ENCODE data around the gene GPR156. TPM values are rescaled to one million over a fixed set of nuclear protein-coding genes. Genes with fewer than 3 reads are reported as not detected.
A peak's percentile ranks its signal among the peaks of the same experiment; 100 is the strongest.

Gene GPR156
- total and polyA plus RNA-seq, 9 of the 15 experiments (the other 6 are each of a cell fraction or from before 2014, with no cell fraction given), result 0.07 to 0.14 (median 0.12) TPM; not detected in 5

DNA sequence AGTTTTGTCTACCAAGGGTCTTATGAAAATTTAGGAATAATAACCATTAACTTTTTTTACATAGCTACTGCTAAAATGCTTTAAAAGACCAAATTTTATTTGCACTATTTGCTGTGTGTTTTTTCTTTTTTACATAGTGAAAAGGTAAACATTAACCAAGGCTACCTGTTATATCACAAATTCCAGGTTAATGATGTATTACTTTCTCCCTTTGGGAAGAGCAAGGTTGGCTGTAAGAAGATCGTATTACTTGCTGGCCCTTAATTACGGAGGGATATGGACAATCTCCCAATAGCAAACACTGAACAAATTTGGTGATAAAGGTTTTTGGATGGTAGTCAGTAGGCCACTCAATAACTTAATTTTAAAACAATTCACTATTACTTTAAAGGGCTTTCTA is 41.8 kb upstream of the GPR156 start:
- ATAC-seq, result no peak
- WGBS (ENCODE audit: insufficient coverage, low coverage, missing lambda C conversion rate), result 100% methylated on average over 2 of the region's 2 CpGs
- Histone ChIP-seq H3K36me3 (ENCODE audit: control insufficient read depth, insufficient read depth, low read length) (peaks cover 52% of the 10 kb centered on the region; the same call in 2 of the 3 replicates), H3K9me1 (ENCODE audit: control insufficient read depth, insufficient read depth, low read length) (no peaks in the 10 kb centered on the region), H3K4me1 (replicated peaks in 1 of 2; ENCODE audit: control insufficient read depth in 2 of 2, insufficient read depth in 2 of 2, low read length in 2 of 2) (no peaks in the 10 kb centered on the region), H3K9me3 (replicated peaks; ENCODE audit: control insufficient read depth, insufficient read depth, low read depth, low read length) (no peaks in the 10 kb centered on the region), H3K27ac (ENCODE audit: extremely low read depth, low read depth, low read length) (no peak overlapping the region), H3K4me3 (no peak overlapping the region), H3K27me3 (ENCODE audit: control insufficient read depth in 2 of 2, insufficient read depth in 2 of 2, low read length in 2 of 2) (no peaks in the 10 kb centered on the region), H2AFZ (ENCODE audit: low read depth, low read length) (no peak overlapping the region), H3K4me2 (ENCODE audit: insufficient read depth, low read length) (no peak overlapping the region), H3K9ac (ENCODE audit: insufficient read depth in 1 of 2, low read depth in 2 of 2, low read length in 2 of 2) (no peak overlapping the region), H3K79me2 (ENCODE audit: control insufficient read depth, insufficient read depth, low read length) (no peaks in the 10 kb centered on the region), H4K20me1 (replicated peaks; ENCODE audit: control insufficient read depth, insufficient read depth, low read length) (no peaks in the 10 kb centered on the region)
- in situ Hi-C loops (cut with MboI), result no loop called here
- ChIA-PET CTCF (ENCODE audit: low intra/inter-chr PET ratio) (no interaction called here), POLR2A (no interaction called here)
- FAIRE-seq, result no peak
- BruUV-seq (replicated peaks), result no TSS peak
- TF ChIP-seq ZNF696 (CRISPR knock-in tag; conservative IDR thresholded peaks at IDR 0.05), result no peak
- no peak for TF ChIP-seq ZBTB12 (CRISPR knock-in tag; IDR thresholded peaks at IDR 0.05)
- no peak for TF ChIP-seq SRSF7 (optimal IDR thresholded peaks at IDR 0.05; ENCODE audit: low read depth, low read length)
- TF ChIP-seq ZNF384 (IDR thresholded peaks at IDR 0.05; ENCODE audit: low read depth, low read length), result no peak
- TF ChIP-seq ZNF3 (CRISPR knock-in tag; IDR thresholded peaks at IDR 0.05), result no peak
- TF ChIP-seq ARHGAP35 (IDR thresholded peaks at IDR 0.05; ENCODE audit: partially characterized antibody), result no peak
- DNase-seq (ENCODE audit: extremely low read depth in 1 of 4, low spot score in 3 of 4), result no peak
- intact Hi-C loops (cut with micrococcal nuclease), result no loop called here

- POLR2A ChIA-PET, result no interaction called here
- no TSS peak for BruUV-seq (replicated peaks)
- no peak for ATAC-seq
These were observed 39.2 kb upstream of the GPR156 start for GRCh38 chr3:120324190-120324589.

More at GRCh38 chr3:120324190-120324589, 39.2 kb upstream of the GPR156 start:
- Histone ChIP-seq H3K9ac (ENCODE audit: insufficient read depth in 1 of 2, low read depth in 2 of 2, low read length in 2 of 2) (no peak overlapping the region), H3K4me2 (ENCODE audit: insufficient read depth, low read length) (no peak overlapping the region), H4K20me1 (replicated peaks; ENCODE audit: control insufficient read depth, insufficient read depth, low read length) (no peaks in the 10 kb centered on the region), H3K9me1 (ENCODE audit: control insufficient read depth, insufficient read depth, low read length) (no peaks in the 10 kb centered on the region), H3K4me3 (no peak overlapping the region), H3K79me2 (ENCODE audit: control insufficient read depth, insufficient read depth, low read length) (no peaks in the 10 kb centered on the region), H3K27ac (ENCODE audit: extremely low read depth, low read depth, low read length) (no peak overlapping the region), H3K4me1 (replicated peaks in 1 of 2; ENCODE audit: control insufficient read depth in 2 of 2, insufficient read depth in 2 of 2, low read length in 2 of 2) (no peaks in the 10 kb centered on the region), H3K9me3 (replicated peaks; ENCODE audit: control insufficient read depth, insufficient read depth, low read depth, low read length) (no peaks in the 10 kb centered on the region), H3K36me3 (ENCODE audit: control insufficient read depth, insufficient read depth, low read length) (peaks cover 28% of the 10 kb centered on the region; the same call in 1 of the 3 replicates), H3K27me3 (ENCODE audit: control insufficient read depth in 2 of 2, insufficient read depth in 2 of 2, low read length in 2 of 2) (no peaks in the 10 kb centered on the region), H2AFZ (ENCODE audit: low read depth, low read length) (no peak overlapping the region)
- no peak for FAIRE-seq
- CTCF ChIA-PET (ENCODE audit: low intra/inter-chr PET ratio), result no interaction called here
- DNase-seq (ENCODE audit: extremely low read depth in 1 of 4, low spot score in 3 of 4), result no peak
- WGBS (ENCODE audit: insufficient coverage, low coverage, missing lambda C conversion rate), result 71% methylated on average over 1 of the region's 1 CpG
- in situ Hi-C loops (cut with MboI) (no loop called here), intact Hi-C loops (cut with micrococcal nuclease) (no loop called here)
- no peak for TF ChIP-seq ARID3B (CRISPR knock-in tag; IDR thresholded peaks at IDR 0.05; ENCODE audit: borderline replicate concordance)
- TF ChIP-seq, protein P1, sequence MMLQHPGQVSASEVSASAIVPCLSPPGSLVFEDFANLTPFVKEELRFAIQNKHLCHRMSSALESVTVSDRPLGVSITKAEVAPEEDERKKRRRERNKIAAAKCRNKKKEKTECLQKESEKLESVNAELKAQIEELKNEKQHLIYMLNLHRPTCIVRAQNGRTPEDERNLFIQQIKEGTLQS (IDR thresholded peaks at IDR 0.05), result peak; percentile 48; the same call in 1 of the 2 replicates
- TF ChIP-seq, protein P1 (CRISPR knock-in tag; conservative IDR thresholded peaks at IDR 0.05), result no peak

All from K562 (cell line).